Measurements from ENCODE around the gene EBF4.

Gene EBF4, protein sequence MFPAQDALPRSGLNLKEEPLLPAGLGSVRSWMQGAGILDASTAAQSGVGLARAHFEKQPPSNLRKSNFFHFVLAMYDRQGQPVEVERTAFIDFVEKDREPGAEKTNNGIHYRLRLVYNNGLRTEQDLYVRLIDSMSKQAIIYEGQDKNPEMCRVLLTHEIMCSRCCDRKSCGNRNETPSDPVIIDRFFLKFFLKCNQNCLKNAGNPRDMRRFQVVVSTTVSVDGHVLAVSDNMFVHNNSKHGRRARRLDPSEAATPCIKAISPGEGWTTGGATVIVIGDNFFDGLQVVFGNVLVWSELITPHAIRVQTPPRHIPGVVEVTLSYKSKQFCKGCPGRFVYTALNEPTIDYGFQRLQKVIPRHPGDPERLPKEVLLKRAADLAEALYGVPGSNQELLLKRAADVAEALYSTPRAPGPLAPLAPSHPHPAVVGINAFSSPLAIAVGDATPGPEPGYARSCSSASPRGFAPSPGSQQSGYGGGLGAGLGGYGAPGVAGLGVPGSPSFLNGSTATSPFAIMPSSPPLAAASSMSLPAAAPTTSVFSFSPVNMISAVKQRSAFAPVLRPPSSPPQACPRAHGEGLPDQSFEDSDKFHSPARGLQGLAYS

DNA sequence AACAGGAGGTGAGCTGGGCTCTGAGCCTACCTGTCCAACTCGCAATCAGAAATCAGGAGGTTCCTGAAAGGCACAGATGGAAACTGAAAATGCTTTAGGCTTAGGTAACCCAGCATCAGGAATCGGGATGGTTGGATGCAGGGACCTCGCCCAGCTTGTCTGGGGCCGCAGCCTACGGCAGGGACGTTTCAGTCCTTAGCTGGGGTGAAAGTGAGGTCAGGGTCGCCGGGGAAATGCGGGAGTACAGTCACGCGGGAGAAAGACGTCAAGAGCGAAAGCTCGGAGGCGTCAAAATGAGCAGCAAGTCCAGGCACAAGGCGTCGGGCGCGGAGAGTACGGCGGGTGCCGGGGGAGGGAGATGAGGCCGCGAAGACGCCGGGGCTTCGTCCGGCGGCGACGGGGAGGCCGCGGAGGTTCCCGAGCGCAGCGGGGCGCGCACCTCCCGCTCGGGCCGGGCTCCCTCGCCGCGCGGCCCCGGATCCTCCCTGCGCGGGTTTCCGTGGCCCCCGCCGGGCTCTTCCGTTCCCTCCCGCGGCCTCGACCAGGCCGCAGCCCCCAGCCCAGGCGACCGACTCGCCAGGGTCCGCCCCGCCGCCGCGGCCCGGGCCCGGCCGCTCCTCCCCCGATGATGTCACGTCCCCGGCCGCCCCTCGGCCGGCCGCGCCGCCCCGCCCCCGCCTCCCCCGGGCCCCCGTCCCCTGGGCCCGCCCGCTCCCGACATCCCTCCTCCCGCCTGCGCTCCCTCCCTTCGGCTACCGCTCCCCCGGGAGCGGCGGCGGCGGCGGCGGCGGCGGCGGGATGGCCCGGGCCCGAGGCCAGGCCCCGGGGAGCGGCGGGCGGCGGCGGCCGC, at the start of gene EBF4:
TSS of gene EBF4 (plus strand) at position 745 of the 850 bp plus-strand sequence. CDS start 866 bp downstream, outside the sequence.
- in situ Hi-C loops (cut with MboI; ENCODE audit: low sequenced_read_pairs) = loop anchor here (25.0 kb wide), 1 partner anchor 295 kb away; no protein-coding TSS in a partner anchor

DNA sequence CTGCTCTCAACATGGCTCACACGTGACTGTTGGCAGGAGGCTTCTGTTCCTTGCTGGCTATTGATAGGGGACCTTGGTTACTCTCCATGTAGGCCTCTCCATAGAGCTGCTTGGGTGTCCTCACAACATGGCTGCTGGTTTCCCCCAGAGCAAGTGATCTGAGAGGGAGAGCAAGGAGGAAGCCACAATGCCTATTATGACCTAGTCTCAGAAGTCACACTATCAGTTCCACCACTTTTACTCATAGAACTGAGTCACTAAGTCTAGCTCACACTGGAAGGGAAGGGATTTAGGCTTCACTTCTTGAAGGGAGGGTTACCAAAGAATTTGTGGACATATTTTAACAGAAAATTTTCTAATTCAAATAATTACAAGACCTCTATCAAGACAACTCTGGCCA, 48.9 kb upstream of the EBF4 start:
- in situ Hi-C loops (cut with MboI; ENCODE audit: low sequenced_read_pairs) = no loop called here

DNA sequence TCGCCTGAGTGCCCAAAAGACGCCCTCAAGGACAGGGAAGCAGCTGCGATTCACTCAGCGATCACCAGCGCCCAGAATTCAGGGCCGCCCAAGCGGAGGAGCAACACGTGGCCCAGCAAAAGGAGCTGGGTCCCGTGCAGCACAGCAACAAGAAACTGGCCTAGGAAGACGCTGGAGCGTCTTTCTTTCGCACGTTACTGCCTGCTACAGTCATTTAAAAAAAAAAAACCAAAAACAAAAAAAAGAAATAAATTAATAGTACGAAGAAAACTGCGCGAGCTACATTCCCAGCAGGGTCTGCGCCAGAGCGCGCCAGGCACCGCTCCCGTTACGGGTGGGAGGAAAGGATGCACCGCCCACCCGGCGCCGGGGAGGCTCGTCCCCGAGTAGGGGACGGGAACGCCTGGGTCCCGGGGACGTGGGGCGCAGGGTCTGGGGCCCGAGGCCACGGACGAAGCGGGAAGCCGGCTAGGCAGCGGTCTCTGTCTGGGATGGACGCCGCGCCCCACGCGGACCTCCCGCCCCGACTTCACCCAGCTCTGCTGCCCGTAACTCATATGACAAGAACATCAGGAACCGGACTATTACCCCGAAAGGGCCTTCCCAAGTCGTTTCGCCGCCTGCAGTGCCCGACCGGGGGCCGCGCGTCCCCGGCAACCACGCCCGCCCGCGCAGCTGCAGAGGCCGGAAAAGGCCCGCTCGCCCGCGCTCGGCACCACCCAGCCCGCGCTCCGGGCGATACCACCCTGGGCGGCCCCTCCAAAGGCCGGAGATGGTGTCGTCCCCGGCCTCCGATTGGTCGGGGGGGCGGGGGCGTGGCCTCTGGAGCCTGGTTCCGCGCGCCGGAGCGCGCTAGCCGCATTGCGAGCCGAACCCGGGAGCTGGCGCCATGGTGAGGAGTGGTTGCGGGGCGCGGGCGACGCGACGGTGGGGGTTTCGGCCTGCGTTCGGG, 40.5 kb upstream of the EBF4 start, which contains the start of gene NOP56:
TSS of gene NOP56 (plus strand) at position 861 of the 952 bp plus-strand sequence. CDS start at position 890, 29 bp downstream.
- in situ Hi-C loops (cut with MboI; ENCODE audit: low sequenced_read_pairs) = no loop called here

DNA sequence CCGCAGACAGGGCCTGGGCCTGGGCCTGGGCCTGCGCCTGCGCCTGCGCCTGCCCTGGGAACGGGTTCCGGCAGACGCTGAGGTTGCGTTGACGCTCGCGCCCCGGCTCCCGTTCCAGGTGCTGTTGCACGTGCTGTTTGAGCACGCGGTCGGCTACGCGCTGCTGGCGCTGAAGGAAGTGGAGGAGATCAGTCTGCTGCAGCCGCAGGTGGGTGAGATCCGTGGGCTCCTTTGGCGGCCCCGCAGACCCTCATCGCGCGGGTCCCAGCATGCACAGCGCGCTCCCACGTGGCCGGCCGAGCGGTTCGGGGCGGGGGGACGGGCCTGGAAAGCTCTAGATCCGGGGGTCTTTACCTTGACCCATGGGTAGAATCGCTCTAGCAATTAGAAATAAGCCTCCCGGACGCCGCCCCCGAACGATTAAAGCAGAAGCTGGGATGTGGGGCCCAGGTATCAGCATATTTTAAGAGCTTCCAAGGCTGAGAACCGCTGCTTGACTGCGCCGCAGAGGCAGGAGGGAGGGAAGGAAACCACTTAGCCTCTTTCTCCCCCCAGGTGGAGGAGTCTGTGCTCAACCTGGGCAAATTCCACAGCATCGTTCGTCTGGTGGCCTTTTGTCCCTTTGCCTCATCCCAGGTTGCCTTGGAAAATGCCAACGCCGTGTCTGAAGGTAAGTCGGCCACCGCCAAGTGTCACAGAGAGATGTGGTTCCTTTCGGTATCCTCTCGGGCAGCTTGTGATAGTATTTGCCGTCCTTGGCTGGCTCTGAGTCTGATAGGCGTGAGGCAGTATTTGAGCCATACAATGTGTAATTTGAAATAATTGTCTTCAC, 39.6 kb upstream of the EBF4 start:
- in situ Hi-C loops (cut with MboI; ENCODE audit: low sequenced_read_pairs) = no loop called here

DNA sequence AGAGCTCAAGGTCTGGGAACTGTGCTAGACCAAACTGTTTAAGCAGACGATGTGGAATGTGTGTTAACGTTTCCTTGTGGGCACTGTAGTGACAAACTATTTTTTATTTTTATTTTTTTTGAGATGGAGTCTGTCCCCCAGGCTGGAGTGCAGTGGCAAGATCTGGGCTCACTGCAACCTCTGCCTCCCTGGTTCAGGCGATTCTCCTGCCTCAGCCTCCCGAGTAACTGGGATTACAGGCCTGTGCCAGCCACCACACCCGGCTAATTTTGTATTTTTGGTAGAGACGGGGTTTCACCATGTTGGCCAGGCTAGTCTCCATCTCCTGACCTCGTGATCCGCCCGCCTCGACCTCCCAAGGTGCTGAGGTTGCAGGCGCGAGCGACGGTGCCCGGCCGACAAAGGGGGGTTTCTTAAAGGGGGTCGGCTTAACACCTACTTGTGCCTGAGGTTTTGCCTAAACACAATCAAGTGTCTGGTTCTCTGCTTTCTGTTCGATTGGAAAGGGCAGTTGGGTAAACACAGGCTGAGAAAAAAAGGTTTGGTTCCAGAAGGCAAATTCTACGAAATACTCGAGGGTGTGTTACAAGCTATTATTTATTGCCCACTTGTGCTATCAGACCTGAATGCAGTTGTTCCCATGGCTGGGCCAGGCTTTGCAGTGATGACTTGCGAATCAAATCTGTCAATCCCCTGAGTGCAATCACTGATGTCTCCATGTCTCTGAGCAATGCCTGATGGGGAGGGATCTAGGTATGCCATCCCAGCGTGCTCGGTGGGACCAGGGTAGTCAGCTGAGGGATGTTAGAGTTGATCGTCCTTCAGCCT, 38.8 kb upstream of the EBF4 start:
- in situ Hi-C loops (cut with MboI; ENCODE audit: low sequenced_read_pairs) = no loop called here

DNA sequence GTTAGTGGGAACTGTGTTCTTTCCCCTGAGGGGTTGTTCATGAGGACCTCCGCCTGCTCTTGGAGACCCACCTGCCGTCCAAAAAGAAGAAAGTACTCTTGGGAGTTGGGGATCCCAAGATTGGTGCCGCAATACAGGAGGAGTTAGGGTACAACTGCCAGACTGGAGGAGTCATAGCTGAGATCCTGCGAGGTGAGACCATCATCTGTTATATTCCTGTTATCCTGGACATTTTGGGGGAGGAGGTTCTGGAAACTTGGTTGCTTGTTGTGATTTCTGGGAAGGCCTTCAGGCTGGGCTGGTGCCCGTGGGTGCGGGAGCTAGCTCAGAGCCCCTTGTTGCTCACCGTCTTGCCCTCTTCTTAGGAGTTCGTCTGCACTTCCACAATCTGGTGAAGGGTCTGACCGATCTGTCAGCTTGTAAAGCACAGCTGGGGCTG, 38.2 kb upstream of the EBF4 start:
- in situ Hi-C loops (cut with MboI; ENCODE audit: low sequenced_read_pairs) = no loop called here

DNA sequence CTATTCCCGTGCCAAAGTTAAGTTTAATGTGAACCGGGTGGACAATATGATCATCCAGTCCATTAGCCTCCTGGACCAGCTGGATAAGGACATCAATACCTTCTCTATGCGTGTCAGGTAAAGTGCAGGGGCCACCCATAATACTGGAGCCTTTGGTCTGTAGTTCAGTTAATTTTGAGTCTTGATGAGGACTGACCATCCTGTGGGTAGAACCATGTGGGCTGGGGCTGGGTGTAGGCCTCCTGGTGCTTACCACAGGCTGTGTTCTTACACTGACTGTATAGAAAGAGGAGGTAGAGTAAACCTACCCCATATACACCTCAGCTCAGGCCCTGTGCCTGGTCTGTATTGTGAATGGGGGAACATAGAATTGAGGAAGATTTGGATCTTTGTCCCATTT, 37.7 kb upstream of the EBF4 start:
- in situ Hi-C loops (cut with MboI; ENCODE audit: low sequenced_read_pairs) = no loop called here

DNA sequence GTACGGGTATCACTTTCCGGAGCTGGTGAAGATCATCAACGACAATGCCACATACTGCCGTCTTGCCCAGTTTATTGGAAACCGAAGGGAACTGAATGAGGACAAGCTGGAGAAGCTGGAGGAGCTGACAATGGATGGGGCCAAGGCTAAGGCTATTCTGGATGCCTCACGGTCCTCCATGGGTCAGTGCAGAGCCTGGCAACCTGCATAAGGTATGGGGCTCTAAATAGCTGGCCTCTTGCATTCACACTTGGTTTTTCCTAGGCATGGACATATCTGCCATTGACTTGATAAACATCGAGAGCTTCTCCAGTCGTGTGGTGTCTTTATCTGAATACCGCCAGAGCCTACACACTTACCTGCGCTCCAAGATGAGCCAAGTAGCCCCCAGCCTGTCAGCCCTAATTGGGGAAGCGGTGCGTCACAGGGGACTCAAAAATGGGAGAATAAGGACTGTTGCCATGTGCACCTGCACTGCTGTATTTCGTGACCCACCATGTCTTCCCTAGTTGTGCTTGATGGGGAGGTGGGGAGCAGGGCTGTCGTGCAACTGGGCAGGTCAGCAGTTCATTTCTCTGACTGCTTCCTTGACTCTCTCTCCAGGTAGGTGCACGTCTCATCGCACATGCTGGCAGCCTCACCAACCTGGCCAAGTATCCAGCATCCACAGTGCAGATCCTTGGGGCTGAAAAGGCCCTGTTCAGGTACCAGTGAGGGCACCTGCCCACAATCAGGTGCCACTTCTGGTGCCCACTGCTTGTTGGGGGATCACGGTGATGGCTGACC, 37.1 kb upstream of the EBF4 start:
- in situ Hi-C loops (cut with MboI; ENCODE audit: low sequenced_read_pairs) = no loop called here

DNA sequence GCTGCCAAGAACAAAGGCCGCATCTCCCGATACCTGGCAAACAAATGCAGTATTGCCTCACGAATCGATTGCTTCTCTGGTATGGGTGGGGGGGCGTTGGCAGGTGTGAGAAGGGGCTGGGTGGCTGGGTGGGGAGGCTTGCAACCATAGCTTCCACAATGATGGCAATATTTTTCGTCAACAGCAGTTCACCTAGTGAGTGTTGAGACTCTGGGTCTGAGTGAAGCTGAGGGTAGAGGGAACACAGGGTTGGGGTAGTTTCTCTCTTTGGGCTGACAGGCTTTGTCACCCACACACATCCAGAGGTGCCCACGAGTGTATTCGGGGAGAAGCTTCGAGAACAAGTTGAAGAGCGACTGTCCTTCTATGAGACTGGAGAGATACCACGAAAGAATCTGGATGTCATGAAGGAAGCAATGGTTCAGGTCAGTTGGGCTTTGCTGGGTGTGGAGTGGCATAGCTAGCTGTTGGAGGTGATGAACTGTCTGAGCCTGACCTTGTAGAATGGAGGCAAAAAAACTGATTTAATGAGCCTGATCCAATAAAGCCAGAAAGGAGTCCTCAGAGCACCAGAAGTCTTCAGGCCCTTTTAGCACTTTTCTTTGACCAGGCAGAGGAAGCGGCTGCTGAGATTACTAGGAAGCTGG, 36.0 kb upstream of the EBF4 start:
- in situ Hi-C loops (cut with MboI; ENCODE audit: low sequenced_read_pairs) = no loop called here

DNA sequence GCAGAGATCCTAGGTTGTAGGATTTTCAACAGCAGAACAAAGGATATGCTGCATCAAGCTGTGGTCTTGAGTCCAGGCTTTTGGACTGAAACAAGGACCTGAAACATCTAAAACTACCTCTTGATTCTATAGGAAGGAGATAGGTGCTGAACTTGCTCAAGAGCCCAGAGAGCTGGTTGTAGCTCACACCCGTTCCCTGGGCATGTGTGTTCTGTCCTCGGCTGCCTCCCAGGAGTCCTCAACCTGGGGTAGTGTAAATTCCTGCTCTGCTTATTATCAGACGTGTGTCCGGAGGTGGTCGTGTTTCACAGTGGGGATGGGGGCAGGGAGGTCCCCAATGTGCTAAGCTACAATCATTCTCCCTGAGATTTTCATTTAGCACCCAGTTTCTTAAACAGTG, 35.3 kb upstream of the EBF4 start:
- in situ Hi-C loops (cut with MboI; ENCODE audit: low sequenced_read_pairs) = no loop called here

DNA sequence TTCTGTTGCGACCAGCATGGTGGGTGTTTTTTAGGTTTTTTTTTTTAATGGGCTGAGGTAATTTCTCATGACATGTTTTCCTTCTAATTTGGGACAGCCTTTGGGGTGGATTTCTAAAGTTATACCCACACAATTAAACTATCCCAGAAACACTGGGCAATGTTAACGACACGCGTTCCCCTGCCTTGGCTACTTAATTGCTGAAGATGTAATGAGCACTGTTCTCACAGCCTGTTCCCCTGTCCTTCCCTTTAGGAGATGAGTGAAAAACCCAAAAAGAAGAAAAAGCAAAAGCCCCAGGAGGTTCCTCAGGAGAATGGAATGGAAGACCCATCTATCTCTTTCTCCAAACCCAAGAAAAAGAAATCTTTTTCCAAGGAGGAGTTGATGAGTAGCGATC, 34.9 kb upstream of the EBF4 start:
- in situ Hi-C loops (cut with MboI; ENCODE audit: low sequenced_read_pairs) = no loop called here

DNA sequence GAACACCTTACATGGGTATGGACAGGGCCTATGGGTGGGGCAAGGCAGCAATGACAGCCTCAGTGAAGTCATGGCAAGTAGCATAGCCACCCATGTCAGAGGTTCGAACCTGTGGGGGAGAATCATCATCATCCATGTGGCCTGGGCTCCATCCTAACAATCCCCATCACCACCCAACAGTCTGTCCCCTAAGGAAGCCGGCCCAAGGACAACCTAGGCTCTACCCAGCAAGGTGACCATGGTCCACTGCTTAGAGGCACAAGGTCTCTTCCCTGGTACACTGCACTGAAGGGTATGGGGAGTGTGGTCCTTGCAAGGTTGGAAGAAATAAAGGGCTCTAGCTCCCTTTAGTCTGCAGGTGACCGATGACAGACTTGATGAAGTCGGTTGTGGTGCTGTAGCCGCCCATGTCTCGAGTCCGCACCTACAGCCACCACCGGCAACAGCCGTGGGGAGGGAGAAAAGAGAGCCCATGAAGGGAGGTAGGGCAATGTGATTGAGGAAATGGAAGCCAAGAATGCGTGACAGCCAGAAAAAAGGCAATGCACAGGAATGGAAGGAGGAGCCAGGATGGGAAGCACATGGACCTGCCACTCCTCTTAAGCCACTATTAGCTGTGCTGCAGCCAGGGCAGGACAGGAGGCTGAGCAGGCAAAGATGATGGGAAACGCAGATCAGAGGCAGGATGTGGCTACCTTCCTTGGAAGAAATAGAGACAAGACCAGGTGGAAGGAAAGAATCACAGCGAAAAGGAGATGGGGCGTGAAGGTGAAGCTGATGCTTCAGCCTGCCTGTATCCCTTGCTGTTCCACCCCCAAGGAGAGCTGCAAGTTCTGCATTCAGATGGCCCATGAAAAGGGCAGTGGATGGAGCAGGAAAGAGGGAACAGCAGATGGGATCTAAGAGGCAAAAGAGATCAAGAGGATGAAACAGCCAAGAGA, 33.9 kb upstream of the EBF4 start:
- in situ Hi-C loops (cut with MboI; ENCODE audit: low sequenced_read_pairs) = no loop called here

DNA sequence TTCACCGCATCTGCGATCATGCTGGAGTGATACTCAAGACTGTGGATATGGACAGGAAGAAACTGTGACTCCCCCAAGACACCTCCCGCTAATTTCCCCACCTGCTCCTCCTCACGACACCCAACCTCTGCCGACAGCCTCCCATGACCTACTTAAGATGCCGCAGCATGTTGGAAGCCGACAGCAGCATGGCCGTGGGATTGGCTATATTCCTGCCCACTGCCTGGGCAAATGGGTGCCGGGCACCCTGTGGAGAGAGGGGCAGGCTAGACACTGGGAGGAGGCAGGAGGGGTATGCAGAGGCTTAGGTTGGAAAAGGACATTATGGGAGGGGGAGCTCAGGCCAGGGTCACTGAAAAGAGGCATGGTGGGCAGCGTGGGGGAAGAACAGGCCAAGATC, 33.0 kb upstream of the EBF4 start:
- in situ Hi-C loops (cut with MboI; ENCODE audit: low sequenced_read_pairs) = no loop called here

DNA sequence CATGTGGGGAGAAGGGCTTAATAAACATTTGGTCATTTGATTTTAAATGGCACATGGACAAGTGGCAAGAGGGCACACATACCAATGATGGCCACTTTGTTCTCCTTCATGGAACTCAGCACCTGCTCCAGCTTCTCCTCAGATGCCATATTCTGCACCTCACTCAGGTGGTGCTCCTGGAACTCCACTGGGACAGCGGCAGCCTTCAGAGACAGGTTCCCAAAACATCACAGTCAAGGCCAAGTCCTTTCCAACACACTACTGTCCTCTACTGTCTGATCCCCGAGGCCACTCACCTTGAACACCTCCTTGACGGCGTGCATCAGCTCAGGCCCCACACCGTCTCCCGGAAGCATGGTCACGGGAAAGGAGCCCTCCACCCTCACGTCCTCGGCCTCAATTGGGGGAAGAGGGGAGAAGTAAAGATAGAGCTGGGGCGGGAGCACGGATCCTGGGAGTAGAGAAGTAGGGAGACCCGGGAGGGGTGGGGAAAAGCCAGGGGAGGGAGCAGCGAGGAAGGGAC, 29.2 kb upstream of the EBF4 start:
- in situ Hi-C loops (cut with MboI; ENCODE audit: low sequenced_read_pairs) = no loop called here

DNA sequence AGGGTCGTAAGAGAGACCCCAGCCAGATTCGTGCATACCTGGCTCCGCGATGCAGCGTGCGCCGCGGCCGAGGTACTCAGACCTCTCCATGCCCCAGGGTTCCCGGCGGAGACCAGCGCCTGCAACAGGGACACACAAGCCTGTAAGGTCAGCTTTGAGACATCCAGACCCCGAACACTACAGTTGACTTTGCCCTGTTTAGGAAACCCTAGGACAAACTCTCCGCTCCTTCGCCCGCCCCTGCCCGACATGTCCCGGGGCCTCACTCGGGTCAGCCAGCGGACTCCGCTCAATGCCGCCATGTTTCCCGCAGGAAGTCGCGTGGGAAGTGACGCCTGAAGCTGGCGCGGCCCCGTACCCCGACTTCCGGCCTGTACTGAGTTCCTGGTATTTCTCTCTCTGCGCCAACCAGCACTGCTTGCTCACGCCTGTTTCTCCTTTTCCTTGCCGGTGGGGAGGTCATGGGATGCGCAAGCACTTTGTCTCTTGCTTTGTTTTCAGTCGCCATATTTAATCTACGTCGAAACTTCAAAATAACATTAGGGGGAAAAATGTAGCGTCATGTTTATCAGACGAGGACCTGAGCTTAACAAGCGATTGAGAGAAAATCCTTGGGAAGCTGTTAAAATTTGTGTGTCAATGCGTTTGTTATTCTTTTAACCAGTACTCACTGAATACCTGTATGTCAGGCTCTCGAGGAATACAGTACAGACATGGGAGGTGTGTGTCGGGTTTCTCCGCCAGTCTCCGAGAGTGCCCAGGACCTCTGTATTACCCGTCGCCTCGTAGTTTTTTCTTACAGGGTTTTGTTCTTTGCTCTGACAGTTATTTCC, 28.5 kb upstream of the EBF4 start, which contains the start of gene IDH3B:
TSS of gene IDH3B (minus strand) at position 330 of the 833 bp plus-strand sequence. CDS start at position 302, 28 bp downstream.
- in situ Hi-C loops (cut with MboI; ENCODE audit: low sequenced_read_pairs) = no loop called here
